T-helper 9 cell (primary cell): ENCODE data around the gene KCNMA1.

Experiments
- DNase-seq: peaks from one replicate; pipeline ENCODE4 v3.0.0-alpha.2; 2020

KCNMA1 gene

GRCh38 chr10:77024461-77024860 lies 613.1 kb downstream of the KCNMA1 start:
- DNase-seq: no peak

DNA sequence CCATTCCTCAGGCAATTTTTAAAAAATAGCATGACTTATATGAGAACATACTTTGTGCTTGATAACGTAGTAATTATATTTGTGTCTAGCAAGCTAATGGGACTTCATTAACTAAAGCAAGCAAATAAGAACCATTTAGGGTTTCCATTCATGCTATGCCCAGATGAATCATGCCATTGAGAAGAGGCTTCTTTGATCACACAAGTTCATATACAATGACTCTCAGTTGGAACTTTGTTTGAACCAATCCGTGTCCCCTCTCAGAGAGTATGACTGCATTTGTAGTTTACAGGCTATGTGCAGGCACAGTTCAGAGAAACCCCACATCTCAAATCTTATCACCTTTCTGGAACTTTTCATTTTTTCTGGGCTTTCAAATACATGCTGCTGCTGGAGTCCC lies 614.2 kb downstream of the KCNMA1 start:
- DNase-seq: no peak

- no peak for DNase-seq
Observed at GRCh38 chr10:77022671-77023070, 614.9 kb downstream of the KCNMA1 start.

DNA sequence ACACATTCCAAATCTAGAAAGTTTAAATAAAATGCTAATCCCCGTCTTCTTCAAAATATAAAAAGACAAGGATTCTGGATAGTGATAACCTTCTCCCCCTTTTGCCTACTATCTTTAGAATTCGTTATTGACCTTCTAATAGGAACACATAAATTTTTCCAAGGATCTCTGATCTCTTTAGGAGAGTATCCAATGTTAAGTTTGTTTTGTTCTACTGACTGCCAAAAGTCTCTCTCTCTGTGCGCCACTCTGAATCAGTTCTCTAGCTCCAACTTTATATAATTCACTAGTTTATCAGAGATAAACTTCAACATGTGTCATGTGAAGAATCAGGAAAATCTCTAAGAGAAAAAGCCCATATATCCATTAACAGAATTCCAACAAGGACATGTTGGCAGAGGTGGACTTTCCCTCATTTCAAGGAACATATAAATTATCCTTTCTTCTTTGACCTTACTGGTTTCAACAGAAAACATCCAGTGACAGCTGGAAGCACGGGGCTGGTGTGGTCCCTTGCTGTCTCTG lies 615.6 kb downstream of the KCNMA1 start:
- no peak for DNase-seq

DNA sequence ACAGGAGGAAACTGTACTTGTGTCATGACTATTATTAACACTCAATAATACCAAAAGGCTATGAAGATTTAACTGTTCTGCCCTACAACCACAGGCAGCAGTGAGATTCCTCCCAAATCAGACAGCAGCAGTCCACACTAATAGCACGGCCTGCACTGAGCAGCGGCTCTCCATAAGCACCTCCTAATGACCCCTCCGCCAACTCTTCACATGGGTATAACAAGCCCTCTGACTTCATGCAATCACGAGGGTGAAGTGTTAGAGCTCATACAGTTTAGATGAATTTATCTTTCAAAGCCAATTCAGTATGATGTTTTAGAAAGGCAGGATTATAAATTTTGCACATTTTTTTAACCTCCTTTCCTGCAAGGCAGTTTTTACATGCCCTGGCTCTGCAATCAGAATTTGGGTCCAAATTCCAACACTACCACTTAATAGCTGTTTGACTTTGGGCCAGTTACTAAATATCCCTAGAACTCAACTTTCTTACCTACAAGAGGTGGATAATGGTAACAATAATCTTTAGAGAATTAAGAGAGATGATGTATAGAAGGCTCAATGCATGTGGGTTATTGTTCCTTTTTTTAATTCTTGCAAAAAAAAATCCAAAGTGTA lies 617.1 kb downstream of the KCNMA1 start:
- DNase-seq: no peak

DNA sequence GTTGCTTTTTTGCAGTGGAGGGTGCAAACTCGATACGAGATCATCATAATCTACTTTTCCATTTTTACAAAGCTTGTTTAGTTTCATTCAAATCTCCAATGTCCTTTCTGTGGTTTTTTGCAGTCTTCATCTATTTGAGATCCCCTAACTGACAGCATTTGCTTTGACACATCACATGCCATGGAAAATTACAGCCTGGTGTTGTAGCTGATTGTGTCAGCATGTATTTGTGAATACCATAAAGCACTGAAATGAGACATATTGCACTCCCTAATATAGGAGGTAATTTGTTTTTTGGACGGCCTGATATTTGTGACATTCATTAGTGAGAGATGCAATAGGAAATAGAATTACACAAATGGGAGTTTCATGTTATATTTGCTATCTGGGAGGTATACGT lies 620.8 kb downstream of the KCNMA1 start:
- no peak for DNase-seq

DNA sequence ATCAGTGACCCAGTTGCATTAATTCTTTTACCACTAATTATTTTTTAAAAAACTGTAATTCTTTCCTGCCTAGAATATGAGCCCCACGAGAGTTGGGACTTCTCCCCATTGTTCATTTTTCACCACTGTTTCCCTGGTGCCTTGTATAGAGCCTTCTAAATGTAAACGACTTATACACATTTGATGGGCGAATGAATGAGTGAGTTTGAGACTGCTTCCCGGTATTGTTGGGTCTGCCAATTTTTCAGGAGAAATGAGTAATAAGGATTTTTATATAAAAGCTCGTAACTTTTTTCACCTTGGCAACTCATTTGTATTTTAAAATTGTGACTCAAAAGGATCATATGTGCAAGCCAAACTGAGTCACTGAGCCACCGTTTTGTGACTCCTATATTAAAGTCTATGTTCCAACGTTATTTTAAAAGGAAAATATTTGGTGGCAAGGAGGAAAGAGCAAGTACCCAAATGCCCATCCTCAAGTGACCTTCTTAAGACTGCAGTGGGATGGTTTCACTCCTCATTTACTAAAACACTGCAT lies 621.3 kb downstream of the KCNMA1 start:
- DNase-seq: no peak

DNA sequence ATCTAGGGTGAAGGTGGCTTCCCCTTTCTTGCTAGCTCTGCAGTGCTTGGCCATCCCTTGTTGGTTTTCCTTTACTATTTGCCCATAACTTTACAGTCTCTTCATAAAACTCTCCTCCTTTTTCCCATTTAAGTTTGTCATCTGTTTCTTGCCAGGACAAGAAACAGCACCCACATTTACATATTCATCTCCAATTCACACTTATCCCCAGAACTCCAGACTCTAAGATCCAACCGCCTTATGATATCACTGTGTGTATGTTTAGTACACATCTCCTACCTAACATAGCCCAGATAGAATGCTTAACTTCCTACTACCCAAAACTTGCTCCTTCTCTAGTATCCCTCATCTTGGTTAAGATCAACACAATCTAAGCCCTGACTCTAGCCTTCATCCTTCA lies 622.2 kb downstream of the KCNMA1 start:
- DNase-seq: no peak

- no peak for DNase-seq
Observed at GRCh38 chr10:77012812-77013500, 624.7 kb downstream of the KCNMA1 start.

GRCh38 chr10:77011874-77012811 lies 625.5 kb downstream of the KCNMA1 start:
- no peak for DNase-seq

- no peak for DNase-seq
Observed at GRCh38 chr10:77010430-77010829, 627.2 kb downstream of the KCNMA1 start.

- DNase-seq: no peak
Observed at GRCh38 chr10:77007834-77008233, 629.8 kb downstream of the KCNMA1 start.

DNA sequence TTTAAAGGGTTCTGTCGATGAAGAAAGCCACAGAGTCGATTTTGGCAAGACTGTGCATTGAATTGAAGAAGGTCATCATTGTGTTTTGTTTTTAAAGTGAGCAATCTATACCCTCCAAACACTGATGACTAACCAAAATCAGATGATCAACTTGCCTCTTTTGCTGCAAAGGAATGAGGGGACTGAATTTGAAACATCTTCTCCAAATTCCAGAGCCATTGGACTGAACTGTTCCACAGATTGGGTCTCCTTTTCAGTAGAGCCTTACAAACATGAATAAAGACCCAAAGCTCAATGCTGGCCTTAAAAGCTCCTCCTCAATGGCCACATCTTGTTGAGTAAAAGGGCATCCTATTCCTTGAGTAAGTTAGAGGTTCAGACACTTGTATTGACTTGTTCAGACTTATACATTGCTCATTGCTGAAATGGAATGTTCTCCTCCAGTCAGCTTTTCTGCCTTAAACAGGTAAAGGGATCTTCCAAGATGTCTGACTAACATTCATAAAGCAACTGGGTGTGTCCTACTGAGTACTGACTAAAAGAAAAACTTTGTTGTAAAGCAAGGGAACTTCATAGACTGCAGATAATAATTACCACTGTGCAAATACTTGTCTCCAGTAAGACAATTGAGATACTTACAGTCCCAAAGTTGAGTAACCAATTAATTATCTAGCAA lies 630.6 kb downstream of the KCNMA1 start:
- no peak for DNase-seq

DNA sequence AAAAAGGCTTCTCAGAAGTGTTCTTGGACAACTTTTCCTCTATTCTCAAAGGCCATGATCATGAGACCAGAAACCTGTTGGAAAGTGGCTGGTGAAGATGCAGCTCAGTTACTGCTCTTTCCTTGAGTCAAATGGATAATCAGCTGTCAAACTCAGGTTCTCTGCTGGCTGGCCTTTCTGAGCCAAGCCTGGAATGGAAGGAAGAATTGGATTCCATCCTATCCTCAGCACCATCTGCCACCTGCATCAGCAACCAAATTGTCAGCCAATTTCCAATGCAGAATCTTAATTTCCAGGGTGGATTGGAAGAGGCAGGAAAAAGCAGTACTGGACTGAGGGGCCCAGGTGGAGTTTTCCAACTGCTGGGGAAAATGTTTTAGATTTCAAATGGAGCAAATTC lies 631.7 kb downstream of the KCNMA1 start:
- no peak for DNase-seq

- DNase-seq: no peak
Observed at GRCh38 chr10:77004917-77005564, 632.6 kb downstream of the KCNMA1 start.

- no peak for DNase-seq
Observed at GRCh38 chr10:77002872-77003271, 634.7 kb downstream of the KCNMA1 start.

GRCh38 chr10:77001206-77001605 lies 636.4 kb downstream of the KCNMA1 start:
- DNase-seq: no peak

DNA sequence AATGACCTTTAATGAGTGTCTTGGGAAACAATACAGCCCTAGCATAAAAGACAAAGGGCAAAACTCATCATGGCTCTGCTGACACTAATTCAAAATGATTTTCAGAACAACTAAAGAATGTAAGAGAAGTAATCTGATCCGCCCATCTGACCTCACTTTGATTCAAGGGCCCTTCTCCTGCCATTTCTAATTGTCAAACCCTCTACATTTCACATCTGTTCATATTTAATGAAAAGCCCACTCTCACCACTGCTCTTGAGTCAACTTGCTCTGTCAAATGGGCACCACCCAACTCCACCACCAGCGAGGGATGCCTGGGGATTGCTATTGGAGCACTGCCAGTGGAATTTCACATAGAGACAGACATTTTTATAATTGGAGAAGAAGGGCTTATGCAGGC lies 639.2 kb downstream of the KCNMA1 start:
- DNase-seq: no peak

- no peak for DNase-seq
Observed at GRCh38 chr10:76997631-76998030, 640.0 kb downstream of the KCNMA1 start.

DNA sequence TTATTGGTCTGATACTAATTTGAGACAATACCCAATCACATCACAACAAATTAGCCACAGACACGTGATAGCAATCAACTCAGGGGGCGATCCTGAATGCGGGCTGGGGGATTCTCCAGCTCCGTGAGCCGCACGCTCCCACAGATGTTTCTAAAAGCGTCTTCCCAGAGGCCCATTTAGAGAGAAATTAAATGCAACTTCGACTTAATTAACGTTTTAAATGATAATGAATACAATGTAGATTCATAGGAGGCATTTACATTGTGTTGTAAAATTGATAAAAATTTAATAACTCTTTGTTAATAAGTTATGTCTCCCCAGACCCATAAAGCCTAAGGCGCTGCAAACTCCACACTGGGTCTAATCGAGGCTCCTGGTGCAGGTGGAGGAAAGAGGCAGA lies 642.6 kb downstream of the KCNMA1 start:
- DNase-seq: no peak

- no peak for DNase-seq
Observed at GRCh38 chr10:76993213-76993612, 644.4 kb downstream of the KCNMA1 start.

DNA sequence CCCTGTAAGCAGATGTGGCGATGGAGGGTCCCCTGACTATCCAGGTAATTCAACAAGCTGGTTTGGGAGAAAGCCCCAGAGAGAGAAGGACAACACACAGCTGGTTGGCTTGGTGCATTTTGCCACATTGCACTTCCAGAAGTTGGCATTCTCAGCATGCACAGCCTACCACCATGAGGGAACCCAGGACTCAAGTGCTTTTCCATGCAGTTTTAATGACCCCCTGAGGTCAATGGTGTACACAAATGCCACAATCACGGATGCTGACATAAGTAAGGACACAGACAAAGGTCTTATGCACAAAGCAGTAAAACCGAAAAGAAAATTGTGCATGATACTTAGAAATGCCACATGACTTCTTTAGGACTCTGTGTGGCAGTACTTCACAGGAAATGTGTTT lies 645.1 kb downstream of the KCNMA1 start:
- no peak for DNase-seq
